Measurements from ENCODE around the gene CYTH1.
"Not testable (repeated sequence)": the region's sequence is repeated elsewhere in the genome, so short reads cannot be mapped to it uniquely, and the experiment has no call there.

Gene CYTH1

DNA sequence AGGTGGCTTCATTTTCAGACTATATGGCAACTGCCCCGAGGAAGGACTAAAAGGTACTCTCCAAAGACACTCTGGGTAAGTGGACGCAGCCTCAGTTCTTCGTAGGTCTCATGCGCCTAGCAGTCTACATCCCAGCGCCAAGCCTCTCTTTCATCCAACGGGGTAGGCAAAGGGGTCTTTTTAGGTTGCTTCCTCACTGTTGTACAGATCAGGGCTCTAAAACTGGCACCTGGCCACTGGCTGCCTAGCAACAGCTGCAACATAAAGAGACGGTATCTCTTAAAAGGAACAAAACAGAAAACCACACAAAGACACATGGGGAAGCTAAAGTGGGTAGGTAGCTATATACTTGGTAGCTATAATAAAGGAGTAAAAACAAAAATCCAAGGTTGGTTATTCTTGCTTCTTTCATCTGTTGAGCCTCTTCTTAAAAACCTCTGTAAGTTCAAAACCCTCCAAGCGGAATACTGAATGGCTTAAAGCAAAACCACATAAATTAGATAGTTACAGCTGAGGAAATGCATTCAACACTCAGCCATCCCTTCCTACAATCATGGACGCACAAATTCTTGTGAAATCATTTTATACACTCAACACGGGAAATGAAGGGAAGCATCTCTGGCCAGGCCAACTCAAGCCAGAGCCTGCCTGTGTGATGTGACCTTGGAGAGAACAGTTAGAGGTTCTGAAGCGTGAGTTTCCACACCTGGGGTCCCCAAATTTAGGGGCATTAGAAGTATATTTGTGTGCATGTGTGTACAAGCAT, 22.7 kb downstream of the CYTH1 start:
- no peak for DNase-seq

DNA sequence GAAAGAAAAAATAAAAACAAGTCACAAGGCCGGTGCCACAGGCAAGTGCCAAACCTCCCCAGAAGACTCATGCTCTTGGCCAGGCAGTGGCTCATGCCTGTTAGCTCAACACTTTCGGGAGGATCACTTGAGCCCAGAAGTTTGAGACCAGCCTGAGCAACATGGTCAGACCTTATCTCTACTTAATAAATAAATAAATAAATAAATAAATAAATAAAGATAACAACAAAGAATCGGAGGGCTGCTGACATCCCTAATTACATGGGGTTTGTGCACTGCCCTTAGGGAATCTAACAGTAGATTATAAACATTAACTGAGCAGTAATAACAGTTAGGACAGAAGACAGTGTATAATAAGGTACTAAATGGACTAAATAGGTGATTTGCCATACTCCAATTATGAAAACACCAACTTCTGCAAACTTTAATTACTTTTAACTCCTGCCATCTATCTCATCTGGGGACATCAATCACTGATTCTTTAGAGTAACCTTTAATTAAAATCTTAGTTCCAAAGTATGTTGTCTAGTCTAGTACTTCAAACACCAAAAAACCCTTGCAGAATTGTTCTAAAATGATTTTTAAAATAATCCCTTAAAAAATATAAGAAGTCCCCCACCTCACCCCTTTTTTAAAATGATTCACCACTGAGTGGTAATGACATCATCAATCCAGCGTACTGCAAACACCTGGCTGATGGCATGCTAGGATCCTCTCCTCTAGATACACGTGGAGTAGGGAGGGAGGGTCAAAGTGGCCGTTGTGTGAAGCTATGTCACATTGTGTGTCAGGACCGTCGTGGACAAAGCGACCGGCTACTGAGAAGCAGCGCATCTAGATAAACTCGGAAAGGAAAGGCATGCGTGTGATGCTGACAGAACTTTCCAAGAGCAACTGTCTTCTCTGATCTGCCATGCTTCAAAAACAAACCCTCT, 28.5 kb downstream of the CYTH1 start:
- DNase-seq = no peak

DNA sequence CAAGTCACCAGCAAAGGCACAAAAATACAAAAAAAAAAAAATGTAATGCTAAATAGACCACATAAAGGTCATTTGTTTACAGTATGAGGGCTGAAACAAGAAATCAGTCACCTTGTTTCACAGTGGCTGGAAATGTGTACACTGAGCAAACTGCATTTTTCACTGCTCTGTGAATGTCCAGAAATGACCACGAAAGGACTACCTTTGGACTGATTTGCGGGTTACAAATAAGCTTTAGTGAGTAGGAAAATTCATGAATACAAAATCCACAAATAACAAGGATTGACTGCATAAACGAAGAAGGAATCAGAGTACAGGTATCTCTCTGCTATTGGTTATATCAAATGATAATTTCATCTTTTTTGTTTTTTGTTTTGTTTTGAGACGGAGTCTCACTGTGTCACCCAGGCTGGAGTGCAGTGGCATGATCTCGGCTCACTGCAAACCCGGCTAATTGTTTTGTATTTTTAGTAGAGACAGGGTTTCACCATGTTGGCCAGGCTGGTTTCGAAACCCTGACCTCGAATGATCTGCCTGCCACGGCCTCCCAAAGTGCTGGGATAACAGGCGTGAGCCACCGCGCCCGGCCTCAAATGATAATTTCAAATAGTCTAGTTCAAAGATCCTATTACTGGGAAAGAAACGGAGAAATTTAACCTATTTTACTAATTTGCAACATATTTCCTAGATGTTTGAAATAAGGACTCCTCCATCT, 30.5 kb downstream of the CYTH1 start:
- DNase-seq = no peak

DNA sequence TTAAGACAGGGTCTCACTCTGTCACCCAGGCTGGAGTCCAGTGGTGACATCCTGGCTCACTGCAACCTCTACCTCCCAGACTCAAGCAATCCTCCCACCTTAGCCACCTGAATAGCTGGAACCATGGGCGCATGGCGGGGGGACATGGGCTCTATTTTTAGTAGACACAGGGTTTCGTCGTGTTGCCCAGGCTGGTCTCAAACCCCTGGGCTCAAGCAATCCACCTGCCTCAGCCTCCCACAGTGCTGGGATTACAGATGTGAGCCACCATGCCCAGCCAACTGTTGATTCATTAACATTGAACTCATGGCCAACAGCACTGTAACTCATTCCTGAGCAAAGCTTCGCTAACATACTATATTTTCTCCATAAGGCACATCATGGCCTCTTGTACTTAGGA, 31.1 kb downstream of the CYTH1 start:
- DNase-seq = not testable (repeated sequence)

DNA sequence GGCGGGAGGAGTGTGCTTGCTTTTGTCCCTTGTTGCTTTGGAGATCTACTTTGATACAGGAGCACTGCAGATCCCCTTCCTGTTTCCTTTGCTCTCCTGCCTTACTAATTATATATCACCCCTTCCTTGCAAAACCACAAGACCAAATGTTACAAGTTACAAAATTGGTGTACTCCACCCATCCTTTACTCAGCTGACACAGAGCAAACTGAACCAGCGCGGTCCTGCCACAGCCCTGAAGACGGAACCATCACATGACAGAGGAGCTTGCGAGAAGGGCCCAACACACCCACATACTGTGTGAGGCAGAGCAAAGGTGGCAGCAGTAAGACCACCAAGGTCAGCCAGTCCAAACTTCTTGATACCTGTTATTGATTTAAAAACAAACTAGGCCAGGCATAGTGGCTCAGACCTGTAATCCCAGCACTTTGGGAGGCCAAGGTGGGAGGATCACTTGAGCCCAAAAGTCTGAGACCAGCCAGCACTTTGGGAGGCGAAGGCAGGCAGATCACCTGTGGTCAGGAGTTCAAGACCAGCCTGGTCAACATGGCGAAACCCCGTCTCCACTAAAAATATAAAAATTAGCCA, 33.2 kb downstream of the CYTH1 start:
- no peak for DNase-seq

DNA sequence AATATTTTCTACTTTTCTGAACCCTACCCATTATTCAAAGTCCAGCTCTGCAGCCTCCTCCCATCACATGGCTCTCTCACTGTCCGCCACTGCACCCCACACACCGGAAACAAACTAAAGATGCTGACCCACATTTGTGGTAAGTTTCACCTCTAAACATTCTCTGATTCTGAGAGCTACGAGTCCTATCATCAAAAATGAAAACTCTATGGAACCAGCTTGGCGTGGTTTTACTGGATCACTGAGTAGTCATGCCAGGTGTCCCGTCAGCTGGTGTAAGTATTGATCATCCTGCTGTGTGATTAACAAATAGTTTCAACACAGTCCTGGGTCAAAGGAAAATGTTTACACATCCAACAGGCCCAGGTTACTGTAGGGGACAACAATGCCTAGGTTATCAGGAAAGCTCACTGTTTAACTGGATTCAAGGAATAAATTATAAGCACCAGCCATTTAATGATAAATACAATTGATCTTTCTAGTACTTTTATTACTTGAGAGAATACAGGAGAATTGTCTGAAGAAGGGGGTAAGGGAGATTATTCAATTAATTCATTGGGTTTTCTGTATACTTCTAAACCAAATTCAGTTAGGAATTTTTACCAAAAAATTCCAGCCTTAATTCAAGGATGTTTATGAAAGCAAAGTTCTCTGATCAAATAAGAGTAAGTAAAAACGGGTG, 33.9 kb downstream of the CYTH1 start:
- no peak for DNase-seq

DNA sequence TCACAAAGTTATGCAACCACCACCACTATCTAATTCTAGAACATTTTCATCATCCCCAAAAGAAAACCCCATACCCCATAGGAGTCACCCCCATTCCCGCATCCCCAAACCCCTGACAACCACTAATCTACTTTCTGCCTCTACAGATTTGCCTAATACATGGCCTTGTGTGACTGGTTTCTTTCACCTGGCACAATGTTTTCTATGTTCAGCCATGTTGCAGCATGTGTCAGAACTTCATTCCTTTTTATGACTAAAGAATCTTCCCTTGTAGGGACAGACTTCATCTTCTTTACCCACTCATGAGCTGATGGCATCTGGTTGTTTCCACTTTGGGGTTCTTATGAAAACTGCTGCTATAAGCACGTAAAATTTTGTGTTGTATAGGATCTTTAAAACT, 34.6 kb downstream of the CYTH1 start:
- no peak for DNase-seq

DNA sequence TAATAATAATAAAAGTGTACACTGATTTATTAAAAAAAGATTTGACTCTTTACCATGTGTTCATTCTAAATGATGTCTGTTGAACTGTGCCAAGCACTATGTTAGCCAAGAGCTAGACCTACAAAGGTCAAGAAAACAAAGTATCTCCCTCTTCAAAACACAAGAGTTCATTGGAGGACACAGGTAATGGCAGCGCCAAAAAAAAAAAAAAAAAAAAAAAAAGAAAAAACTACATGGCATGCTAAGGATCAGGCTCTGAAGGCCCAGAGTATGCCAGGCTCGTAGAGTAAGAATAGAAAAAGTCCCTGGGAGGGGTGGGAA, 35.2 kb downstream of the CYTH1 start:
- no peak for DNase-seq

DNA sequence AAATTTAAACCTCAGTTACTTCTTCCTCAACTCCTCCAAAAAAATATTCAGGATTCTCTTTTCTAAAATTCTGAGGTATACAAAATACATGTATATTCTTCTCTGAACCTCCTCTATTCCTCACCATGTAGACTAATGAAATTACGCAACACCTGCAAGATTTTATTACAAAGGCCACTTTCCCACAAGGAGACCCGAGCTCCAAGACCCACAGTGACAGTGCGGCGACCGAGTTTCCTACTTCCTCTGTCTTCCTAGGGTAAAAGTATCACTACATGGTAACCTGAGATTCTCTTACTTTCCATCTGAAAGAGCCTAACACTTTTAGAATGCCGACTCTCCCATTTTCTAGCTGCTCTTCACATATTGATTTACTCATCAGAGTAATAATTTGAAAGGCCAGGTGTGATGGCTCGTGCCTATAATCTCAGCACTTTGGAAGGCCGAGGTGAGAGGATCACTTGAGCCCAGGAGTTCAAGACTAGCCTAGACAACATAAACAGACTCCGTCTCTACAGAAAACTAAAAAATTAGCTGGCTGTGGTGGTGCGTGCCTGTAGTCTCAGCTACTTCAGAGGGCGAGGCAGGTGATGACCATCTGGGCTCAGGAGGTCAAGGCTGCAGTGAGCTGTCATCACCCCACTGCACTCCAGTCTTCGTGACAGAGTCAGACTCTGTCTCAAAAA, 35.7 kb downstream of the CYTH1 start:
- no peak for DNase-seq

DNA sequence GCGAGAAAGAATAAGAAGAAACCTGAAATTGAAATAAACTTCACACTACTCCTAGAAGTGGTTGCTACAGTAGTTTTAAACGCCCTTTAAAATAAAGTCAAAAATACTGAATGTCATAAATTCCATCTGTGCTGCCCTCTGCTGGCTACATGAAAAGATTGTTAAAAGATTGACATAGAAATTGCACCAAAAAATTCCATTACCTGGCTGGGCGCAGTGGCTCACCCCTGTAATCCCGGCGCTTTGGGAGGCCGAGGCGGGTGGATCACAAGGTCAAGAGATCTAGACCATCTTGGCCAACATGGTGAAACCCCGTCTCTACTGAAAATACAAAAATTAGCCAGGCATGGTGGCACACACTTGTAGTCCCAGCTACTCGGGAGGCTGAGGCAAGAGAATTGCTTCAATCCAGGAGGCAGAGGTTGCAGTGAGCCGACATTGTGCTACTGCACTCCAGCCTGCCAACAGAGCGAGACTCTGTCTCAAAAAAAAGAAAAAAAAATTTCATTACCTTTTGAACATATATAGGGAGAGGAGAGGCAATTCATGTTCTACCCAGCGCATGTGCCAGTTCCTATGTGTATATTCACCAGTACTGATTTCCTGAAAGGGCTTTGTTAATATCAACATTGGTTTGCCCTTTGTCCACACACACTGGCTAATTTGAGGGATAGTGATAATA, 36.5 kb downstream of the CYTH1 start:
- DNase-seq = no peak

DNA sequence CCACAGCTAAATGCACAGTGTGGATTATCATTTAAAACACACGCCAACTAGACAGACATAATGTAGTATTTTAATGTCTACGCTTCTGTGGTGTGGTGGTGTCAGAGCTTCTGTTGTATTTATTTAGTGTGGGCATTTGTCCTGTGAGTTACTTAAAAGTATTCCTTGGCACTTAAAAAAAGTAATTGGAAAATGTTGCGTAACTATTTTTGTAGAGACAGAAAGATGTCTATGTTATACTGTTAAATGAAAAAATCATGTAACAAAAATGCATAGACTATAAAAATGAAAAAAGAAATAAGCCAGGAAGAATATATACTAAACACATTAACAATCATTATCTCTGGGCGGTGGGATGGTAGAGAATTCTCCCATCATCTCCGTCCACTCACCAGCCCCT, 39.2 kb downstream of the CYTH1 start:
- DNase-seq = no peak

DNA sequence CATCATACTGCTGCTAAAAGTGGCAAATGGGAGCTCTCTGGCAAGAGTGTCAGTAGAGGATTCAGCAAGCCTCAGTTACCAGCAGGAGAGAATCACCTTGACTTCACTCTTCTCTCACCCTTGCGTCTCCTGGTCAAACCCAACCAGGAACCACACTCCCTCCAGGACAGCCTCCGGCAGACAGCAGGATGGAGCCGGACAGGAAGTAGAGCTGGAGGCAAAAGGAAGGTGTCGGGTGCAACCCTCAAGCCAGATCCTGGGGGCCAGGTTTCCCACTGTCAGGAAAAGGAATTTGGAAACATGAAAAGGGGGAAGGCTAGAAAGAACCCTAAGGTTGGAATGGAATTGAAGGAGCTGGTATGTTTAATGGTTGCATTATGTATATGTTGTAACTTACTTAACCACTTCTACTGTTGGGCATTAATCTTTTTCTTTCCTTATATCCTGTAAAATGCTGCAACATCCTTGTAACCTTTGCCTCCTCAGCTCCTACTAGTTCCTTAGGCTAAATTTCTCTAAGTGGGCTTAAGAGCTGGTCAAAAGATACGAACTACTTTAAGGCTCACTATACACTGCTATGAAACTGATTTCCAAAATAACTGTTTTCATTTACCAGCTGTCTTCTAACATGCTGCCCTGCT, 40.3 kb downstream of the CYTH1 start:
- DNase-seq = no peak

DNA sequence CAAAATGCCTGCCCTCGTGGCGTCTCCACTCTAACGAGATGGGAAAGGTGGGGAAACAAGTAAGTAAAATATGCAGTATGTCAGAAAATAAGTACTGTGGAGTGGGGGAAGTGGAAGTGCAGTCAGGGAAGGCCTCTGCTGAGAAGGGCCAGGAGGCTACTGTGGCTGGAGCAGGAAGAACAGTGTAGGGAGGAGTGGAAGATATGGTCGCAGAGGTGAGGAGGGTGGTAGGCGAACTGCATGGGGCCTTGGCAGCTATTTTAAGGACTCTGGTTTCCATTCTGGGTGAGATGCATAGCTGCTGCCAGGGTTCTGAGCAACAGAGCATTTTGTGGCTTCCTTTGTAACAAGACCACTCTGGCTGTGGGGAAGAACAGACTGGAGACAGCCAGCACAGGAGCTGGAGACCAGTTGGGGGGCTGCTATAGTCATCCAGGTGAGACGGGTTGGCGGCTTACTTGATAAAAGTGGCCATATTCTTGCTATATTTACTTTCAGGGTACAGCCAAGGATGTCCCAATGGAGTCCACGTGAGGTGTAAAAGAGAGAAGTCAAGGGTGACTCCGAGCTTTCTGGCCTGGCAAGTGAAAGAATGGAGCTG, 42.6 kb downstream of the CYTH1 start:
- no peak for DNase-seq

DNA sequence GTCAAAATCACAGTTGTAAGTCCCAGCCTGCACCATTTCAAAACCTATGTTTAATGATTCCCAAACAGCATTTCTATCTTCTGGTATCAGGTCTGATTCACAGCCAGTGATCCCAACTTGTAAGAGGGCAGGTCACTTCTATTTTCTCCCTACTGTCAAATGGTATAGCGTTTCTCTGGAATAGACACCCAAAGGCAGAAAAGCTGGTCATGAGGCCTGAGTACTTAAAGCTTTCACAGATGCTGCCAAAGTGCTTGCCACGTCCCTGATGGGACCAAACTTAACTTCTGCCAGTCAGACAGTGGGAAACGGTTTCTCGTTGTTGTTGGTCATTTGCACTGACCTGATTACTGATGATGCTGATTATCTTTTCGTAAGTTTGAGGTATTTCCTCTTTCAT, 43.4 kb downstream of the CYTH1 start:
- DNase-seq = no peak

DNA sequence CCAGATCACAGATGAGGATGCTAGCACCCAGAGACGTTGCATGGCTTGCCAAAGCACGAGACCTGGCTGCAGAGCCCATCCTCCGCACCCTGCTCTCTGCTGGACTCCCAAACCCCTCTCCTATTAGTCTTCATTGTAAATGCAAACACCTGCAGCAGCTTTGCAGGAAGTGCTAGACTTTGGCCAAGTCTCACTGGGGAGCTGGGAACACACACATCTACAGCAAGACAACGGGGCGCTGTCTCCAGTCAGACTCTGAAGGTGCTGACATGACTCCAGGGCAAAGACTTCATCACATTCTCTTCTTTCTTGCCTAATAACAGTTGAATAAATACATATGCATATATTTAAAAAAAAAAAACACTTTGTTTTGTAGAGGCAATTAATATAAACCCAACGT, 43.8 kb downstream of the CYTH1 start:
- no peak for DNase-seq

DNA sequence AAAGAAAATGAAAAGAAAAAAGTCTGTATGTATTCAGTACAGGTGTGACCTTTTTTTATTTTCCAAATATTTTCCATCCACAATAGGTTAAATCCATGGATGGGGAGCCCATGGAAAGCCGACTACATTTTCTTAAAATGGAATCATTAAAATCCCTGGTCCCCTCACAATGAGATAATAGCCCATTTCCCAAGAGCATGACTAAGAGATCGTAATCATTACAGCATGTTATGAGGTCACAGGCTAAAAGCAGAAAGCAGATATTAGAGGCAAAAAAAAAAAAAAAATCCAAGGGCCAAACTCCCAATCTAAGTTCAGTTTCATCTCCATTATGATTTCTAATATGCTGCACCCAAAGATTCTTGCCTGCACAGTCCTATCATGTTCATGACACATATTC, 44.7 kb downstream of the CYTH1 start:
- DNase-seq = no peak

DNA sequence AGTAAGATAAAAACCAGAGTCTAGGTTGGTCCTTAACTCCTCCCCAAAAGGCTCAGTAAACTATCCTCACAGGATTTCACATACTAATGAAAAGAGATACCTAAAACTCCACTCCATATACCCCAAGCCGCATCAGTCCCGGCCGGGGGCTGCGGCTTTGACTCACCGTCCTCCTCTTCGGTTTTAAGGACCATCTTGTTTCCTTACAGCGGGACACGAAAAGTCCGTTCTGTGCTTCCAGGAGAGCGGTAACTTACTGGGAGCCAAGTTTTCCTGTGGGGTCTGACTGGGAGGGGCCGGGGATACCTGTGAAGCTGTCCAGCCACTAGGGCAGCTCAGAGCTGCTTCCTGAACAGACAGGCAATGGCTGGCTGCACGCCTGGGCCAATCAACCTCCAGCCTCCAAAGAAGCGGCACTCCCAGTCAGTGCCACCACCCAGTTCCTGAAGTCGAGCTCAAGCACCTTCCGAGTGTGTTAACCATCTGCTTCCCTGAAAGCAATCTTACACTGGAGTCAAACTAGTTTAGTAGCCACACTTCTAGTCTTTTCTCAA, 45.5 kb downstream of the CYTH1 start:
- DNase-seq = peak; percentile 70

DNA sequence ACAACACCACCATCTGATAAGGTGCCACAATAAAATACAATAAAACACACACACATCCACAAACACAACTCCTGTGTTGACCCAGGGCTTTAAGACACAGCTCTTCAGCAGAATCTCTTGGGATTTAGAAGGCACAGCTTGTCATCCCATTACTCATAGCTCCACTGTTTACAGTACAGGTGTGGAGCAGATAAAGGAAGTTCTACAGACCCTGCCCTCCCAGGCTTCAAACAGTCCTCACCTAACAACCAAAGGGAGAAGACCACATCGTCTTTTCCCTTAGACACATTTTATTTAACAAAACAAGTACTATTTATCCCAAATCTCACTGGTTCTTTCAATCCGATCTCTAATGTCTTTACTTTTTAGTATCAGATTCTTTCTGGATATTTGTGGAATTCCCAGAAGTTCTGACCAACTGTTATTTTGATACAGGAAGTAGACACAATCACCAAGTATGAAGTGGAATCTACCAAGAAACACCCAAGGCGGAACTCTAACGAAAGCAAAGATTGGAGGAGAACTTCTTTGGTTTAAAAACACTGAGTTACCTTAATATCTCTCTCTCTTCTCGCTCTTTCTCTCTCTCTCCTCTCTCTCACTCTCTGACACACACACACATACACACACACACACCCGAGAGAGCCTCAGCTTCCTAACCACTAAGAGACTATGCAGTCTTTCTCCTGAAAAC, 46.1 kb downstream of the CYTH1 start:
- DNase-seq = peak; percentile 30

DNA sequence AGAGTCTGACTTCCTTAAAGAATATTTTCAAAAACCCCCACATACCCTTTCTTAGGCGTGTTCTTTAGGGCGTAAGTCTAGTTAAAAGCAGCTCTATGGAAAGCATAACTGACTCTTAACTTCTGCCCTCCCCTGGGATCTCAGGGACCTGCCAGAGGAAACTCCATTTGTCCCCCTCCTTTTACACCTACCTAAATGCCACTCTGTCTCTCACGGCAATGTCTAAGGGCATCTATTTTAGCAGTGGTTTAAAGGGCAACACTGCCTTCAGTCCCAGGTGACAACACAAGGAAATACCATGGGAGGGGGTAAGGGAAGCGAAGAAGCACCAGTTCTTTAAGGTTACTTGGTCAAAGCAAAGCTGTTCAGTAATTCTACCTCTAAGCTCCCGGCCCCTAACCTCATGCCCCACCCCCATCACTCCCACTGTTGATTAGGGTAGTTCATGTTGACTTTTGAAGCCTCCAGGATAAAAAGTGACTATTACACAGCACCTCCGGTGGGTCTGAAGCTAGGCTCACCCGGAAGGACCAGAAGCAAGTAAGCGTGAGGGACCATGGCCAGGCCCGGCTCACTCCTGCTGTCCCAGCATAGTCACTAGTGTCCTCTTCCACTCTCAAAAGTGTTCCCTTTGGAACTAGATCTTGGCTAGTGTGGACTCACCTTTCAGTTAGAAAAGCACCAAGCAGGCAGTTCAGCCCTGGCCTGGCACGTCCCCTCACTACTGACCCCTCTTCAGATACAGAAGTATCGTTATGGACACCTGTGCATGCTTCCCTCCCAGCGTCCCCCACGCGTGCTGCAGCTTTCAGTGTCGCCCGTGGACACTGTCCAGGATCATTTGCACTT, 47.1 kb downstream of the CYTH1 start:
- no peak for DNase-seq

All from NCI-H526 treated with DMSO at 0.1 percent for 48 hours (cell line).